NB4 (cell line): Measurements from ENCODE around the gene BTAF1.

Source experiments
- DNase-seq: peaks from one replicate; pipeline ENCODE4 v3.0.0; 2010; ENCODE audit warnings: low read depth
- H3K4me3 ChIP-seq: one replicate; pipeline ENCODE4 v1.5.1; 2011; ENCODE audit warnings: mild to moderate bottlenecking, low read depth, low read length, moderate library complexity
- CTCF ChIP-seq: IDR thresholded peaks from one replicate; pipeline ENCODE4 v1.5.1; 2012; ENCODE audit warnings: low read depth, low read length
- MAX ChIP-seq: IDR thresholded peaks from 2 replicates; pipeline ENCODE4 v1.6.1; 2011; ENCODE audit warnings: low read depth, low read length
- MYC ChIP-seq: IDR thresholded peaks from 2 replicates; pipeline ENCODE4 v1.6.1; 2011; ENCODE audit warnings: low read depth, low read length
- POLR2A ChIP-seq: IDR thresholded peaks from 2 replicates; pipeline ENCODE4 v1.6.1; 2011; ENCODE audit warnings: mild to moderate bottlenecking; ENCODE audit not compliant: insufficient read length; ENCODE audit errors: extremely low read depth

BTAF1 gene

GRCh38 chr10:91955114-91955513 is 31.5 kb downstream of the BTAF1 start:
- no peak for DNase-seq
- no peak for TF ChIP-seq MYC
- no peak for TF ChIP-seq POLR2A
- TF ChIP-seq MAX = no peak
- no peak for TF ChIP-seq CTCF
- no peak overlapping the region for H3K4me3 ChIP-seq

- no peak for TF ChIP-seq MAX
- no peak for TF ChIP-seq POLR2A
- TF ChIP-seq MYC = no peak
- TF ChIP-seq CTCF = no peak
- DNase-seq = no peak
- H3K4me3 ChIP-seq = no peak overlapping the region
Observed at GRCh38 chr10:91957091-91957490, 33.5 kb downstream of the BTAF1 start.

- H3K4me3 ChIP-seq = no peak overlapping the region
- no peak for DNase-seq
- no peak for TF ChIP-seq POLR2A
- no peak for TF ChIP-seq CTCF
- TF ChIP-seq MAX = no peak
- TF ChIP-seq MYC = no peak
Observed at GRCh38 chr10:91969297-91969696, 45.7 kb downstream of the BTAF1 start.

GRCh38 chr10:91974960-91975359 is 51.4 kb downstream of the BTAF1 start:
- H3K4me3 ChIP-seq = no peak overlapping the region
- TF ChIP-seq POLR2A = no peak
- no peak for TF ChIP-seq CTCF
- no peak for TF ChIP-seq MYC
- TF ChIP-seq MAX = no peak
- no peak for DNase-seq

GRCh38 chr10:91975438-91975837 is 51.9 kb downstream of the BTAF1 start:
- no peak for DNase-seq
- no peak overlapping the region for H3K4me3 ChIP-seq
- TF ChIP-seq POLR2A (no peak), MAX (no peak), MYC (no peak), CTCF (no peak)
